K562 (cell line): Measurements from ENCODE around the gene GPR162. TPM values are rescaled to one million over a fixed set of nuclear protein-coding genes. Genes with fewer than 3 reads are reported as not detected.

Experiments used
- CXXC5 ChIP-seq: fragments of 250-450 bp; sonication (Bioruptor Pico); IDR thresholded peaks from 2 replicates; pipeline ENCODE4 v1.8.0; 2022; ENCODE audit warnings: inconsistent platforms, mild to moderate bottlenecking, moderate library complexity
- HDAC6 ChIP-seq: IDR thresholded peaks from 2 replicates; pipeline ENCODE4 v1.6.1; 2012; ENCODE audit warnings: low read depth, mild to moderate bottlenecking, control low read depth, inconsistent platforms, low read length, moderate library complexity
- MAFG ChIP-seq: fragments of 450-650 bp; conservative IDR thresholded peaks from 2 replicates; pipeline ENCODE4 v1.6.1; 2016; ENCODE audit warnings: missing genetic modification characterization, missing compliant biosample characterization
- MXI1 ChIP-seq: IDR thresholded peaks from 2 replicates; pipeline ENCODE4 v1.6.1; 2011; ENCODE audit warnings: low read depth, mild to moderate bottlenecking, improper control_type of control experiment, low read length
- NFE2L1 ChIP-seq: fragments of 450-650 bp; IDR thresholded peaks from 2 replicates; pipeline ENCODE4 v1.6.1; 2016; ENCODE audit warnings: missing genetic modification characterization, low read depth, mild to moderate bottlenecking, missing compliant biosample characterization, moderate library complexity, borderline replicate concordance
- NFIX ChIP-seq: fragments of 250-450 bp; sonication (Bioruptor Pico); IDR thresholded peaks from 2 replicates; pipeline ENCODE4 v1.4.0; 2020; ENCODE audit warnings: low read depth, mild to moderate bottlenecking, moderate library complexity
- NFRKB ChIP-seq: fragments of 450-650 bp; IDR thresholded peaks from 2 replicates; pipeline ENCODE4 v1.6.1; 2016; ENCODE audit warnings: low read depth
- NR4A1 ChIP-seq, 2 experiments: fragments of 250-450 bp in 1 of 2; fragments of 450-650 bp in 1 of 2; sonication (Bioruptor Pico) in 1 of 2; IDR thresholded peaks; 2 replicates each; pipeline versions ENCODE4 v1.4.0 to v1.6.1; 2016 to 2020; ENCODE audit warnings: mild to moderate bottlenecking in 2 of 2, missing compliant biosample characterization in 1 of 2, missing genetic modification characterization in 1 of 2, moderate library complexity in 1 of 2
- RERE ChIP-seq: sonication (generic); formaldehyde crosslinking; IDR thresholded peaks from 2 replicates; pipeline ENCODE4 v1.8.0; 2023; ENCODE audit warnings: missing genetic modification reagents, mild to moderate bottlenecking, borderline replicate concordance
- SMAD4 ChIP-seq: fragments of 250-450 bp; sonication (Bioruptor Pico); conservative IDR thresholded peaks from 2 replicates; pipeline ENCODE4 v1.8.0; 2021; ENCODE audit warnings: inconsistent platforms, mild to moderate bottlenecking, moderate library complexity
- TBP ChIP-seq: optimal IDR thresholded peaks from 2 replicates; pipeline ENCODE3; 2011; ENCODE audit warnings: low read depth, low read length, improper control_type of control experiment
- ZNF253 ChIP-seq: fragments of 250-450 bp; sonication (Bioruptor Pico); conservative IDR thresholded peaks from 2 replicates; pipeline ENCODE4 v1.6.1; 2021; ENCODE audit warnings: mild to moderate bottlenecking
- ZNF318 ChIP-seq, 2 experiments: fragments of 450-650 bp; IDR thresholded peaks; 2 replicates each; pipeline ENCODE4 v1.6.1; 2016; ENCODE audit warnings: mild to moderate bottlenecking in 2 of 2, borderline replicate concordance in 1 of 2, low read depth in 1 of 2, moderate library complexity in 1 of 2
- polyA plus RNA-seq, 8 experiments: library from polyadenylated mRNA; depleted of rRNA in 4 of 8; stranded (reverse) in 5 of 8; unstranded in 3 of 8; fragments of >200 nt; fragmentation: Nextera tagmentation in 2 of 8; fragmentation: Illumina TruSeq in 1 of 8; extraction: Ambion mirVana in 2 of 8; extraction: Trizol in 1 of 8; gene quantifications; 2 replicates each; pipeline versions ENCODE4 v1.2.1 to v1.2.3, GENCODE V29; 2011 to 2014; ENCODE audit warnings: inconsistent platforms in 1 of 8, missing spikeins in 1 of 8
- total RNA-seq, 7 experiments: library from RNA; depleted of rRNA in 6 of 7; stranded (reverse); fragments of >200 nt in 6 of 7; fragmentation: Illumina TruSeq in 2 of 7; extraction: Trizol in 2 of 7; gene quantifications; 2 replicates each; pipeline versions ENCODE4 v1.2.1 to v1.2.3, GENCODE V29; 2011 to 2021; ENCODE audit warnings: low replicate concordance in 1 of 7

Gene GPR162
- total and polyA plus RNA-seq, 9 of the 15 experiments (the other 6 are each of a cell fraction or from before 2014, with no cell fraction given), result 0.65 to 1.8 (median 1.1) TPM; not detected in 2

GRCh38 chr12:6851921-6852650 lies 30.5 kb downstream of the GPR162 start, which contains the start of gene USP5 (continued):
- TF ChIP-seq ZNF318 (IDR thresholded peaks at IDR 0.05; ENCODE audit: borderline replicate concordance in 1 of 2, low read depth in 1 of 2) (no peak), TBP (peak; percentile 45), NFE2L1 (tag) (no peak), ZNF253 (CRISPR knock-in tag) (no peak), HDAC6 (no peak), MAFG (tag) (no peak), RERE (CRISPR knock-in tag) (no peak), NFRKB (peak; percentile 51; the same call in 1 of the 2 replicates), SMAD4 (CRISPR knock-in tag) (peak; percentile 86), CXXC5 (CRISPR knock-in tag) (peak; percentile 89), NR4A1 (CRISPR knock-in tag; IDR thresholded peaks at IDR 0.05) (0 out of 2 replicates have a peak, but pooled peaks have one; percentile 46), NR4A1 (tag; IDR thresholded peaks at IDR 0.05) (peak; percentile 95), NFIX (CRISPR knock-in tag) (no peak), MXI1 (peak; percentile 17; the same call in 1 of the 2 replicates)
